Liver (tissue), 9 donors: Measurements from ENCODE around the gene ATXN7L3. TPM values are rescaled to one million over a fixed set of nuclear protein-coding genes. Genes with fewer than 3 reads are reported as not detected.
A peak's percentile ranks its signal among the peaks of the same experiment; 100 is the strongest.

Source experiments
- DNase-seq: peaks from one replicate; pipeline ENCODE4 v3.0.0-alpha.2; 2017; ENCODE audit warnings: low spot score
- H3K27ac ChIP-seq, 2 donors: one replicate each; pipeline ENCODE4 v1.7.0; 2013; ENCODE audit warnings: inconsistent platforms in 2 of 2, low read length in 2 of 2, control low read depth in 1 of 2, low read depth in 1 of 2, mild to moderate bottlenecking in 1 of 2
- H3K27me3 ChIP-seq, 4 donors: one replicate each; pipeline versions ENCODE4 v1.6.1 to v1.7.0; 2013; ENCODE audit warnings: low read length in 3 of 4, inconsistent platforms in 1 of 4, mild to moderate bottlenecking in 1 of 4, moderate library complexity in 1 of 4; ENCODE audit not compliant: control insufficient read depth in 4 of 4, insufficient read depth in 4 of 4
- H3K36me3 ChIP-seq, 4 donors: one replicate each; pipeline versions ENCODE4 v1.6.1 to v1.7.0; 2013; ENCODE audit warnings: low read length in 3 of 4, mild to moderate bottlenecking in 3 of 4, low read depth in 1 of 4, moderate library complexity in 1 of 4; ENCODE audit not compliant: control insufficient read depth in 4 of 4, insufficient read depth in 3 of 4
- H3K4me1 ChIP-seq, 4 donors: one replicate each; pipeline versions ENCODE4 v1.6.1 to v1.7.0; 2013; ENCODE audit warnings: low read length in 3 of 4, mild to moderate bottlenecking in 3 of 4, moderate library complexity in 1 of 4; ENCODE audit not compliant: control insufficient read depth in 4 of 4, insufficient read depth in 4 of 4
- H3K4me3 ChIP-seq, 3 donors: one replicate each; pipeline versions ENCODE4 v1.6.1 to v1.7.0; 2013; ENCODE audit warnings: low read length in 3 of 3, control low read depth in 1 of 3, low read depth in 1 of 3, mild to moderate bottlenecking in 1 of 3
- H3K9ac ChIP-seq, 2 donors: one replicate each; pipeline ENCODE4 v1.7.0; 2013; ENCODE audit warnings: low read length in 2 of 2, mild to moderate bottlenecking in 2 of 2, moderate library complexity in 2 of 2, control low read depth in 1 of 2, low read depth in 1 of 2
- H3K9me3 ChIP-seq, 4 donors: one replicate each; pipeline versions ENCODE4 v1.6.1 to v1.7.0; 2013; ENCODE audit warnings: low read length in 3 of 4; ENCODE audit not compliant: control insufficient read depth in 4 of 4
- ATF3 ChIP-seq: IDR thresholded peaks from 2 replicates; pipeline ENCODE4 v1.6.1; 2016; ENCODE audit warnings: antibody characterized with exemption
- CTCF ChIP-seq: fragments of 150-350 bp; IDR thresholded peaks from 2 replicates; pipeline ENCODE4 v1.5.1; 2017; ENCODE audit warnings: improper control_type of control experiment, low read depth, low read length; ENCODE audit not compliant: missing input control
- EGR1 ChIP-seq, 2 donors: IDR thresholded peaks; 2 replicates each; pipeline ENCODE4 v1.6.1; 2016 to 2018; ENCODE audit warnings: antibody characterized with exemption in 2 of 2, low read depth in 2 of 2
- FOXA1 ChIP-seq: IDR thresholded peaks from 2 replicates; pipeline ENCODE4 v1.6.1; 2016; ENCODE audit warnings: antibody characterized with exemption
- FOXA2 ChIP-seq: IDR thresholded peaks from 2 replicates; pipeline ENCODE4 v1.6.1; 2016; ENCODE audit warnings: antibody characterized with exemption
- GABPA ChIP-seq, 2 donors: IDR thresholded peaks in 1 of 2; conservative IDR thresholded peaks in 1 of 2; 2 replicates each; pipeline ENCODE4 v1.6.1; 2016; ENCODE audit warnings: antibody characterized with exemption in 2 of 2, mild to moderate bottlenecking in 1 of 2, moderate library complexity in 1 of 2
- HNF4A ChIP-seq, 2 donors: conservative IDR thresholded peaks; 2 replicates each; pipeline ENCODE4 v1.6.1; 2016; ENCODE audit warnings: antibody characterized with exemption in 2 of 2, mild to moderate bottlenecking in 2 of 2
- HNF4G ChIP-seq: IDR thresholded peaks from 2 replicates; pipeline ENCODE4 v1.6.1; 2016; ENCODE audit warnings: antibody characterized with exemption
- JUND ChIP-seq, 2 donors: IDR thresholded peaks; 2 replicates each; pipeline ENCODE4 v1.6.1; 2016; ENCODE audit warnings: antibody characterized with exemption in 2 of 2
- MAX ChIP-seq: IDR thresholded peaks from 2 replicates; pipeline ENCODE4 v1.6.1; 2016; ENCODE audit warnings: antibody characterized with exemption
- NR2F2 ChIP-seq: IDR thresholded peaks from 2 replicates; pipeline ENCODE4 v1.6.1; 2016; ENCODE audit warnings: antibody characterized with exemption
- RAD21 ChIP-seq, 2 donors: IDR thresholded peaks; 2 replicates each; pipeline ENCODE4 v1.6.1; 2016; ENCODE audit warnings: antibody characterized with exemption in 2 of 2, mild to moderate bottlenecking in 2 of 2
- RXRA ChIP-seq, 2 donors: IDR thresholded peaks; 2 replicates each; pipeline ENCODE4 v1.6.1; 2017 to 2018; ENCODE audit warnings: antibody characterized with exemption in 2 of 2, mild to moderate bottlenecking in 1 of 2
- SP1 ChIP-seq: IDR thresholded peaks from 2 replicates; pipeline ENCODE4 v1.6.1; 2018; ENCODE audit warnings: antibody characterized with exemption, mild to moderate bottlenecking
- TAF1 ChIP-seq: conservative IDR thresholded peaks from 2 replicates; pipeline ENCODE4 v1.6.1; 2016; ENCODE audit warnings: antibody characterized with exemption, mild to moderate bottlenecking
- YY1 ChIP-seq: IDR thresholded peaks from 2 replicates; pipeline ENCODE4 v1.6.1; 2016; ENCODE audit warnings: antibody characterized with exemption, mild to moderate bottlenecking
- ZBTB33 ChIP-seq: IDR thresholded peaks from 2 replicates; pipeline ENCODE4 v1.6.1; 2016; ENCODE audit warnings: antibody characterized with exemption
- WGBS: extraction: QIAGEN DNeasy Blood & Tissue Kit; methylation state at CpG from one replicate; pipeline ENCODE4 v1.1.7; 2013; 5-methylcytosine and 5-hydroxymethylcytosine counted together
- polyA plus RNA-seq, 2 donors: library from polyadenylated mRNA; stranded (reverse) in 1 of 2; unstranded in 1 of 2; fragments of 200-250 nt in 1 of 2; fragments of >200 nt in 1 of 2; fragmentation: Nextera tagmentation in 1 of 2; extraction: Ambion mirVana in 1 of 2; gene quantifications; one replicate each; pipeline versions ENCODE4 v1.2.1 to v1.2.3, GENCODE V29; 2013 to 2015
- total RNA-seq, 2 donors: library from RNA; depleted of rRNA; stranded (reverse); fragments of >200 nt; gene quantifications; one replicate each; pipeline ENCODE4 v1.2.3, GENCODE V29; 2014
- donor health status: healthy.
- donor health status: healthy.
- donor health status: healthy.
- donor health status: healthy.
- donor health status: healthy.

ATXN7L3 gene
- total and polyA plus RNA-seq, 4 donors: 5.1 to 20.9 (median 14.7) TPM

- TF ChIP-seq SP1 (no peak), FOXA1 (no peak), GABPA (IDR thresholded peaks at IDR 0.05 in 1 of 2, conservative IDR thresholded peaks at IDR 0.05 in 1 of 2) (no peak), EGR1 (IDR thresholded peaks at IDR 0.05; ENCODE audit: low read depth in 2 of 2) (no peak), HNF4G (no peak), ZBTB33 (no peak)
These were observed 25.3 kb downstream of the ATXN7L3 start (continued) for GRCh38 chr17:44174427-44174826.

- H3K9me3 ChIP-seq: no peaks in the 10 kb centered on the region
- 84% methylated on average over 17 of the region's 17 CpGs for WGBS
- peaks cover 0 to 2% (median 0%) of the 10 kb centered on the region in 4 donors for H3K36me3 ChIP-seq
- no peak for TF ChIP-seq GABPA (IDR thresholded peaks at IDR 0.05 in 1 of 2, conservative IDR thresholded peaks at IDR 0.05 in 1 of 2)
- no peak for TF ChIP-seq FOXA1
- TF ChIP-seq ZBTB33: no peak
- TF ChIP-seq SP1: no peak
- no peak for TF ChIP-seq ATF3
- no peak for TF ChIP-seq TAF1
- TF ChIP-seq EGR1 (IDR thresholded peaks at IDR 0.05; ENCODE audit: low read depth in 2 of 2): no peak
- no peak for TF ChIP-seq HNF4A (conservative IDR thresholded peaks at IDR 0.05)
- no peak for TF ChIP-seq RAD21 (IDR thresholded peaks at IDR 0.05)
- no peak for TF ChIP-seq MAX
- TF ChIP-seq JUND (IDR thresholded peaks at IDR 0.05): no peak
- no peak for TF ChIP-seq FOXA2
- TF ChIP-seq YY1: no peak
- TF ChIP-seq RXRA (IDR thresholded peaks at IDR 0.05): no peak
- TF ChIP-seq HNF4G: no peak
- no peak for TF ChIP-seq NR2F2
- no peak for DNase-seq
- no peak overlapping the region for H3K27ac ChIP-seq
- H3K4me1 ChIP-seq: peaks cover 0 to 13% (median 4%) of the 10 kb centered on the region in 4 donors
- H3K4me3 ChIP-seq: no peak overlapping the region
- H3K9ac ChIP-seq: no peak overlapping the region
- H3K27me3 ChIP-seq: no peaks in the 10 kb centered on the region
These were observed 27.7 kb downstream of the ATXN7L3 start for GRCh38 chr17:44171931-44172455.

GRCh38 chr17:44170499-44171201 lies 29.0 kb downstream of the ATXN7L3 start, which contains the start of gene ASB16:
TSS of gene ASB16 (plus strand) at chr17:44170704. CDS start at chr17:44170790, 86 bp downstream.
- Histone ChIP-seq H3K27ac (no peak within 1 kb of the TSS), H3K4me1 (peaks cover 0 to 13% (median 4%) of the 10 kb centered on the region in 4 donors), H3K36me3 (no peaks in the 10 kb centered on the region), H3K4me3 (no peak within 1 kb of the TSS), H3K27me3 (no peaks in the 10 kb centered on the region), H3K9ac (peak within 1 kb of the TSS in 1 of 2 donors; percentile 16), H3K9me3 (no peaks in the 10 kb centered on the region)
- 43% methylated on average over 21 of the region's 21 CpGs for WGBS
- DNase-seq: no peak
- TF ChIP-seq SP1 (no peak), FOXA2 (no peak), ATF3 (no peak), MAX (no peak), RXRA (IDR thresholded peaks at IDR 0.05) (no peak), RAD21 (IDR thresholded peaks at IDR 0.05) (no peak), YY1 (no peak), CTCF (no peak), FOXA1 (no peak), TAF1 (no peak), EGR1 (IDR thresholded peaks at IDR 0.05; ENCODE audit: low read depth in 2 of 2) (no peak), ZBTB33 (no peak)
